ENCODE data around the gene TOX3. TPM values are rescaled to one million over a fixed set of nuclear protein-coding genes. Genes with fewer than 3 reads are reported as not detected.

Gene TOX3
- total and polyA plus RNA-seq, 2 donors (not counting 3 experiments of a cell fraction or from before 2014, with no cell fraction given), result not detected

- no peak for FAIRE-seq
- no peaks in the 10 kb centered on the region for H3K4me1 ChIP-seq (ENCODE audit: control insufficient read depth, extremely low read depth, insufficient read depth, low read length)
- no TSS peak for BruUV-seq (replicated peaks)
- intact Hi-C loops (cut with micrococcal nuclease), result no loop called here
- dilution Hi-C loops (cut with MboI; ENCODE audit: extremely low pct_ligation_motif_present, low sequenced_read_pairs), result no loop called here
- H3K4me2 ChIP-seq (ENCODE audit: insufficient read depth, low read length), result no peak overlapping the region
- no peaks in the 10 kb centered on the region for H3K36me3 ChIP-seq (ENCODE audit: control insufficient read depth in 2 of 2, extremely low read depth in 1 of 2, insufficient read depth in 2 of 2, low read length in 2 of 2)
- no peak overlapping the region for H3K27ac ChIP-seq (ENCODE audit: insufficient read depth, low read depth, low read length)
- no peaks in the 10 kb centered on the region for H4K20me1 ChIP-seq (replicated peaks; ENCODE audit: control insufficient read depth, extremely low read depth, insufficient read depth, low read length)
- H2AFZ ChIP-seq (ENCODE audit: low read depth, low read length), result no peak overlapping the region
- no peak for TF ChIP-seq EZH2 (IDR thresholded peaks at IDR 0.05; ENCODE audit: borderline replicate concordance, low read depth, low read length, severe bottlenecking)
- TF ChIP-seq POLR2A (IDR thresholded peaks at IDR 0.05; ENCODE audit: low read depth, low read length), result no peak
- no peak for TF ChIP-seq FOS (IDR thresholded peaks at IDR 0.05; ENCODE audit: borderline replicate concordance, insufficient read depth, low read length)
- TF ChIP-seq, protein P1, sequence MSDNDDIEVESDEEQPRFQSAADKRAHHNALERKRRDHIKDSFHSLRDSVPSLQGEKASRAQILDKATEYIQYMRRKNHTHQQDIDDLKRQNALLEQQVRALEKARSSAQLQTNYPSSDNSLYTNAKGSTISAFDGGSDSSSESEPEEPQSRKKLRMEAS (IDR thresholded peaks at IDR 0.05; ENCODE audit: insufficient read depth, insufficient read length), result no peak
- TF ChIP-seq GATA2 (IDR thresholded peaks at IDR 0.05; ENCODE audit: insufficient read depth, insufficient read length, low read depth, low read length), result no peak
- TF ChIP-seq POLR2AphosphoS5 (IDR thresholded peaks at IDR 0.05; ENCODE audit: insufficient read depth, low read depth, low read length), result no peak
- TF ChIP-seq MYC (IDR thresholded peaks at IDR 0.05; ENCODE audit: low read depth, low read length), result no peak
- TF ChIP-seq CTCF (IDR thresholded peaks at IDR 0.05; ENCODE audit: extremely low read depth in 1 of 2, insufficient read depth in 1 of 2, low read depth in 1 of 2, low read length in 2 of 2), result no peak
- no peak for TF ChIP-seq JUN (IDR thresholded peaks at IDR 0.05; ENCODE audit: borderline replicate concordance, insufficient read depth, insufficient read length, low read depth)
- POLR2A ChIA-PET, result no interaction called here
- H3K9ac ChIP-seq (replicated peaks; ENCODE audit: extremely low read depth, insufficient read depth, low read length), result no peak overlapping the region
- no peaks in the 10 kb centered on the region for H3K9me3 ChIP-seq (replicated peaks; ENCODE audit: control insufficient read depth, insufficient read depth, low read length)
- H3K9me1 ChIP-seq (replicated peaks; ENCODE audit: control insufficient read depth, extremely low read depth, insufficient read depth, low read length), result no peaks in the 10 kb centered on the region
- CTCF ChIA-PET, result interaction anchor here (0.6 to 0.9 kb wide), 2 partner anchors 9 to 15 kb away, joined by 3 read pairs; no protein-coding TSS in a partner anchor
- H3K79me2 ChIP-seq (ENCODE audit: control insufficient read depth, insufficient read depth, low read length), result no peaks in the 10 kb centered on the region
- no peaks in the 10 kb centered on the region for H3K27me3 ChIP-seq (ENCODE audit: control insufficient read depth in 2 of 2, insufficient read depth in 2 of 2, low read length in 2 of 2)
- H3K4me3 ChIP-seq (replicated peaks in 1 of 3; ENCODE audit: insufficient read depth in 1 of 3, low read depth in 1 of 3, low read length in 3 of 3), result no peak overlapping the region
- no peak for DNase-seq (ENCODE audit: low read depth, low spot score)
Observed at GRCh38 chr16:52557236-52557635, 10.3 kb upstream of the TOX3 start.
